Measurements from ENCODE around the gene FANCM.
A peak's percentile ranks its signal among the peaks of the same experiment; 100 is the strongest.
"Not testable (repeated sequence)": the region's sequence is repeated elsewhere in the genome, so short reads cannot be mapped to it uniquely, and the experiment has no call there.

Gene FANCM

DNA sequence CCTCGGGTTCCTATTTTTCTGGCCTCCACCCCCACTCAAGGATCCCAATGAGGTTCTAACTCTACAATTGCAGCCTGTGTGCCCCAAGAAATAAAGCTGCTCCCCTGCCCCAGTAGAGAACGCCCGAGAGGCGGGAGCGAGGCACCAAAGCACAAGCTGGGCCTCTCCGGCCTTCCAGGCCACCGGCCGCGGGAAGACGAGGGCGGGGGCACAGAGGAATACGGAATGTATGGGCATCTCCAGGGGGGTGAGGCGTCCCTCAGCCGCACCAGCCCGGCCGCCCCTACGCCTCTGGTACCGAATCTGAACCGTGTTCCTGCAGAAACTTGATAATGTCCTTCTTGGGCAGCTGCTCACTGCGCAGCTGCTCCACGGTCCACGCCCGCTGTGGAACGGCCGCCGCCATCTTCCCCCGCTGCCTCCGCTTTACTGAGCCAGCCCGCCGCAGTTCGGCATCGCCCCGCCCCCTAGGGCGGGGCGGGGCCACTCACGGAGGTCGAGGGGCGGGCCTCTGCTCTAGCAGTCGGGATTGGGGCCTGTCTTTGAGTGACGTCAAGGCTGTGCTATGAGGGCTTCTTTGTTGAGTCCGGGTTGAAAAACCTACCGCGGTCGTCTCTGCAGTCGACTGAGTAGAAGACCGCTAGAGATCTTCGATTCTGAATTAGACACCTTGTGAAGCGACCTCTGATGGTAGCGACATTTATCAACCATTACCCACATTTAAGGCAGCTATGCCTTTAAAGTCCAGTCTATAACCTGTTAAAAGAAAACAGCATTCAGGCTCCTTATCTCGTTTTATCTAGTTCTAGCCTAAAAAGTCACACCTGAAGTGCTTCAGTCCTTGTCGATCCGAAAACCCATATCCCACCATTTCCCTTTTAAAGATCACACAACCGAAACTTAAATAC is 1.4 kb upstream of the FANCM start, which contains the start of gene FKBP3:
Gene FKBP3 (minus strand): TSS at position 431 of the 908 bp plus-strand sequence. CDS start 25 bp downstream, at position 406.
- intact Hi-C loops (cut with DNase I) = loop anchor here (2.0 to 10.0 kb wide), 4 partner anchors 52 to 240 kb away; partner anchors contain the start of genes MIS18BP1, PRPF39 and TOGARAM1

DNA sequence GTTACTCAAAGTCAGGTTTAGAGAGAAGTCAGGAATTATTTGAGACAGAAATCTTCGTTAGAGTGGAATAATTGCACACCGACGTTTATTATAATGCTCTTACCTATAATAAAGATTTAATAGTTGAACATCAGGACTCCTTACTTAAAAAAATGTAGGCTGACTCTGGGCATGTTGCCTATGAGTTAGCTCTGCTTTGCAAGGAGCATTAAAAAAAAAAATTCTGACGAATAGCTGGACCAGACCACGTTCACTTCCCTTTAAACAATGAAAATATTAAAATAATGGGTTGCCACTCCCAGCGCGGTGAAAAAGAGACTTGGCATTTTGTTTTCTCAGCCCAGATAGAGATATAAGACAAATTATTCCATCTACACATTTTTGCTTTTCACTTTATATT is 574 bp upstream of the FANCM start:
- DNase-seq = peak in 2 of 42 donors; percentile 5 to 8
- intact Hi-C loops (cut with DNase I) = loop anchor here (2.0 to 10.0 kb wide), 3 partner anchors 120 to 240 kb away; partner anchors contain the start of genes MIS18BP1 and TOGARAM1

More for the DNA sequence above, 1.4 kb upstream of the FANCM start, which contains the start of gene FKBP3:
- DNase-seq = peak; percentile 92 to 100 (median 98)

DNA sequence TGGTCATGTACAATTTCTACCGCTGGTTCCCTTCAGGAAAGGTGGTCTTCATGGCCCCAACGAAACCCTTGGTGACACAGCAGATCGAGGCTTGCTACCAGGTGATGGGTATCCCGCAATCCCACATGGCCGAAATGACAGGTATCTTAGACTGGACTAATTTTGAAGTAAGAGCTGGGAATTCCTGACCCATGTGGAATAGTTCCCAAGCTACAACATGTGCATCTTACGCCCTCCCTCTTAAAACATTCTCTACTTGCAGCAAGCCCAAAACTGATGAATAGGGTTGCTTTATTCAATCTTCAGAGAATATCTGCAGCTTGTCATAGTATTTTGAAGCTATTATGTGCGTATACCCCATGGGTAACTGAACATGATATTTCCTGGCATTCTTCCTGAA is 669 bp downstream of the FANCM start:
- DNase-seq = no peak
- intact Hi-C loops (cut with DNase I) = loop anchor here (10.0 kb wide), 2 partner anchors 118 to 242 kb away; partner anchors contain the start of gene MIS18BP1

GRCh38 chr14:45140661-45141187 is 5.0 kb downstream of the FANCM start:
- DNase-seq = no peak

DNA sequence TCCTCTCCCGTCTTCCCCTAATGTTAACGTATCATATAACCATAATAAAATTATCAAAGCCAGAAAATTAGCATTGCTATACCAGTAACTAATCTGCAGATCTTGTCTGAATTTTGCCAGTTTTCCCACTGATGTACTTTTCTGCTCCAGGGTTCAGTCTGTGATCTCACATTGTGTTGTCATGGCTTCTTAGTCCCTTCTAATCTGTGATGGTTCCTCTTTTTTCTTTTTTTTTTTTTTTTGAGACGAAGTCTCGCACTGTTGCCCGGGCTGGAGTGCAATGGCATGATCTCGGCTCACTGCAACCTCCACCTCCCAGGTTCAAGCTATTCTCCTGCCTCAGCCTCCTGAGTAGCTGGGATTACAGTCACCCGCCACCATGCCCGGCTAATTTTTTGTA is 6.4 kb downstream of the FANCM start:
- DNase-seq; intact Hi-C loops (cut with DNase I): not testable (repeated sequence)

More at GRCh38 chr14:45140661-45141187, 5.0 kb downstream of the FANCM start:
- intact Hi-C loops (cut with DNase I) = no loop called here

GRCh38 chr14:45144658-45145057 is 8.9 kb downstream of the FANCM start:
- intact Hi-C loops (cut with DNase I) = no loop called here
- no peak for DNase-seq

GRCh38 chr14:45145214-45145613 is 9.5 kb downstream of the FANCM start:
- DNase-seq = no peak
- intact Hi-C loops (cut with DNase I) = no loop called here

- intact Hi-C loops (cut with DNase I) = no loop called here
- no peak for DNase-seq
These were observed 13.9 kb downstream of the FANCM start for GRCh38 chr14:45149602-45150001.

GRCh38 chr14:45150386-45150890 is 14.7 kb downstream of the FANCM start:
- intact Hi-C loops (cut with DNase I) = no loop called here
- no peak for DNase-seq

GRCh38 chr14:45156067-45156466 is 20.3 kb downstream of the FANCM start:
- intact Hi-C loops (cut with DNase I) = no loop called here
- no peak for DNase-seq

- DNase-seq = no peak
- intact Hi-C loops (cut with DNase I) = no loop called here
These were observed 34.2 kb downstream of the FANCM start for GRCh38 chr14:45169906-45170305.

GRCh38 chr14:45177076-45177475 is 41.3 kb downstream of the FANCM start:
- intact Hi-C loops (cut with DNase I) = no loop called here
- no peak for DNase-seq

- intact Hi-C loops (cut with DNase I) = no loop called here
- no peak for DNase-seq
These were observed 45.6 kb downstream of the FANCM start for GRCh38 chr14:45181329-45181728.

GRCh38 chr14:45181806-45182205 is 46.1 kb downstream of the FANCM start:
- no peak for DNase-seq
- intact Hi-C loops (cut with DNase I) = no loop called here

DNA sequence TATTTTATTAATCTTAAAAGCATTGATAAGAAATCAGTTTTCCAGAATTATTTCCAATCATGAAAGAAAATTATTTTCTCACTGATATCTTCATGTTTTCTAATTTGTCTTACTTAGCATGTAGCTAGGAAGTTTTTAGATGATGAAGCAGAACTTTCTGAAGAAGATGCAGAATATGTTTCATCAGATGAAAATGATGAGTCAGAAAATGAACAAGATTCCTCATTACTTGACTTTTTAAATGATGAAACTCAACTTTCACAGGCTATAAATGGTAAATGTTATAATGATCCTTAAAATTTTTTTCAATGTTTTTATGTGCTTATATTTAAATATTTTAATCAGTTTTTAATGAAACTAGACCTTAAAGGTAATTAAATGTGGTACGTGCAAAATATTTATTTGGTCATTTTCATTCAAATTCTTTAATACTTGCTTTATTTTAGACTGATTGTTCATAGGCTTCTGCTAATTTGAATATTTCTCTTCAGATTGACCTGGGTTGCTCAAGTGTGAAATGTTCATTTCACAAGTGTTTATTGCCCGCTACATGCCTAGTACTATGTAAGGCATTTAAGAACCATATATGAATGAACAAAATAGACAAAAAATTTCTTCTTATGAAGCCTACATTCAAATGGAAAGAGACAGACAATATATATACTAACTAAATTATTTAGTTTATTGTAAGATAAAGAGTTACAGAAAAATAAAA is 49.5 kb downstream of the FANCM start:
- intact Hi-C loops (cut with DNase I) = no loop called here

DNA sequence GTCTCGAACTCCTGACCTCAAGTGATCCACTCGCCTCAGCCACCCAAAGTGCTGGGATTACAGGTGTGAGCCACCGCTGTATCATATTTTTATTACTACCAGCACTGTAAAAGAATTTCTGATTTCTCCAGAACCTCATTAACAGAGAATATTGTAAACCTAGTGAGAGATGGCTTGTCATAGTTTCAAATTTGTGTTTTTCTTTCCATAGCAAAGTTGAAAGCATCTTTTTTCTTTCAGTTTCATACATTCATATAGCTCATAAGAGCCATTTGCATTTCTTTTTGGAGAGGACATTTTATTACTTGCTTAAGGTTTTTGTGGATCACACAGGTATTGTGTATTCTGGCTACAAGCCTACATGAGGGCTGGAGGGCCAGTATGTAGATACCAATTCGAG is 59.2 kb downstream of the FANCM start:
- intact Hi-C loops (cut with DNase I) = no loop called here
- no peak for DNase-seq

More for the DNA sequence above, 49.5 kb downstream of the FANCM start:
- DNase-seq = no peak

GRCh38 chr14:45198551-45198950 is 62.8 kb downstream of the FANCM start:
- DNase-seq = no peak
- intact Hi-C loops (cut with DNase I) = no loop called here

- DNase-seq = no peak
- intact Hi-C loops (cut with DNase I) = no loop called here
These were observed 63.5 kb downstream of the FANCM start for GRCh38 chr14:45199230-45199629.

GRCh38 chr14:45201905-45202304 is 66.2 kb downstream of the FANCM start:
- intact Hi-C loops (cut with DNase I) = no loop called here

More at GRCh38 chr14:45201905-45202304, 66.2 kb downstream of the FANCM start:
- peak in 2 of 42 donors; percentile 3 to 7 for DNase-seq
